Choroid plexus epithelial cell (primary cell): Measurements from ENCODE around the gene CAPN12.

Source experiments
- DNase-seq: peaks from one replicate; pipeline ENCODE4 v3.0.0-alpha.2; 2010; ENCODE audit warnings: low read depth
- H3K4me3 ChIP-seq: 2 replicates; pipeline ENCODE4 v1.5.1; 2011; ENCODE audit warnings: low read depth, mild to moderate bottlenecking, control low read depth, low read length, moderate library complexity
- TF ChIP-seq, protein P1 (sequence below): conservative IDR thresholded peaks from 2 replicates; pipeline ENCODE4 v1.5.1; 2011; ENCODE audit warnings: low read depth, mild to moderate bottlenecking, control low read depth, inconsistent platforms, low read length, moderate library complexity

Gene CAPN12

DNA sequence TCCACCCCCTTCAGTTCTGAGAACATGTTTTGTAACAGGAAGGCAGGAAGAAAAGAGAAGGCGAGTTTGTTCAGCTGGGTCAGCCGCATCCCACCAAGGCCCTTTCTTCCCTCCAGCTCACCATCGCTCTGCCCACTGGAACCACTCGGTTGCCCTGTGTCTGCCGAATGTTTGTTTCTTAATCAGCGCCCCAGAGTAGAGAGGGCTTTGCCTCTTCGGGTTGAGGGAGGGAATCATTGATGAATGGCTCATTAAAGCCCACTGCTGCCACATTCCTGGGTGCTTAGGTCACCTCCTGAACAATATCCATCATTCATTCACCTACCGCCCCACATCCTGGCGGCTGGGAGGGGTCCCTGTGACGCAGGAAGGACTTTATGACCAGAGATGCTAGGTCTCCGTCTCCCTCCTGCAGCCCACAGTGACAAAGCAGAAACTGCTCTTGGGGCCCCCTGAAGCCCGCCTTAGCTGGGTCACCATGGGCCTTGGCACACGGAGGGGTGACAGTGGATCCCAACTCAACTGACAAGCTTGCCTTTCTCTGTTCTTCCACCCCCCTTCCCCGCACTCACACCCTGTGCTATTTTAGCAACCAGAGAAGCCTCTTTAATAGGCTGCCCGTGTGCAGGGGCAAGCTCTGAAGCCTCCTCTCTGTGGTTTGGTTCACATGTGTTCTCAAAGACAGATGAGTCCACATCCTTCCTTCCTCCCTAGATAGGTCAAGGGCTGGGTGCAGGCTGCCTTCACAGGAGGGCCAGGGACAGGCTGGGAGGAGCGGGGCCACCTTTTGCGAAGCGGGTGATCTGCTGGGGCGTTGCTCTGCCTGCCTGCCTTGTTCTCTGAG is 50.7 kb downstream of the CAPN12 start:
- DNase-seq, result peak; percentile 76
- TF ChIP-seq, protein P1, sequence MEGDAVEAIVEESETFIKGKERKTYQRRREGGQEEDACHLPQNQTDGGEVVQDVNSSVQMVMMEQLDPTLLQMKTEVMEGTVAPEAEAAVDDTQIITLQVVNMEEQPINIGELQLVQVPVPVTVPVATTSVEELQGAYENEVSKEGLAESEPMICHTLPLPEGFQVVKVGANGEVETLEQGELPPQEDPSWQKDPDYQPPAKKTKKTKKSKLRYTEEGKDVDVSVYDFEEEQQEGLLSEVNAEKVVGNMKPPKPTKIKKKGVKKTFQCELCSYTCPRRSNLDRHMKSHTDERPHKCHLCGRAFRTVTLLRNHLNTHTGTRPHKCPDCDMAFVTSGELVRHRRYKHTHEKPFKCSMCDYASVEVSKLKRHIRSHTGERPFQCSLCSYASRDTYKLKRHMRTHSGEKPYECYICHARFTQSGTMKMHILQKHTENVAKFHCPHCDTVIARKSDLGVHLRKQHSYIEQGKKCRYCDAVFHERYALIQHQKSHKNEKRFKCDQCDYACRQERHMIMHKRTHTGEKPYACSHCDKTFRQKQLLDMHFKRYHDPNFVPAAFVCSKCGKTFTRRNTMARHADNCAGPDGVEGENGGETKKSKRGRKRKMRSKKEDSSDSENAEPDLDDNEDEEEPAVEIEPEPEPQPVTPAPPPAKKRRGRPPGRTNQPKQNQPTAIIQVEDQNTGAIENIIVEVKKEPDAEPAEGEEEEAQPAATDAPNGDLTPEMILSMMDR, result no peak
- no peak overlapping the region for H3K4me3 ChIP-seq

DNA sequence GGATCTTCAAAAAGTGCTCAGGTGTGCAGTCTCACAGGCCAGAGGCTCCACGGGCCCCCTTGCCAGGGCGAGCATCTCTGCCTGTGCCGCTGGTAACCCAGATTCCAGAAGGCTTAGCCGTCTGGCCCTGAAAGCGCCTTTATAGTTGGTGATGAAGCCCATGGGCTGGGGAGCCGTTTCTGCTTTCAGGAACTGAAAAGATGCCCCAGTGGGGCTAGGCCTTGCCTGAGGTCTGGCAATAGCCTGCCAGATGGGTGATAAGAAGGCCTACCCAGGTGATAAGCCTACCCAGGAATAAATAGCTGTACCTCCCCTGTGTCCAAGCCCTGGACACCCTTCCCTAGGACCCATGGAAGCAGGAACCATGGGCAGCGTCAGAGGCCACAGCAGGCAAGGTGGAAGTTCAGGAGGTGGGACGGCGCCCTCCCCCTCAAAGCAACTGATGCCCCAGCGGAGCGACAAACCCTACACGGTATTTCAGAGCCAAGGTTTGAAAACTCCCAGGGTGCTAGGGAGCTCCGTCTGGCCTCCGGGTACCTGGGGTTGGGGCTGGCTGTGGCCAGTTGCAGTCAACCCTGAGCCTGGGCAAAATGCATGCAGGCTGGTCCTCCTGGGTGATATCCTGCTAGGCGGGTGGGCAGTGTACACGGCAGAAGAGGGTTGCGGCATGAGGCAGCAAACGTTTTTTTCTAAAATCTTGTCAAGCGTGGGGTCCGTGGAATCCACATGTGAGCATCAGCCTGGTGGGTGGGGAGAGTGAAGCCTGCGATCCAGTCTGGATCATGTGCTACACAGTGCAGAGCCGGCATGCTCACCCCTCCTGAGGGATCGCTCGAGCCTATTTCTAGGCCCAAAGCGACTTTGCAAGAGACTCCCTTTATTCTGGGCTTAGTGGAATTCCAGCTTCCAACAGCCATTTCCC is 51.6 kb downstream of the CAPN12 start:
- TF ChIP-seq, protein P1, result no peak
- H3K4me3 ChIP-seq, result no peak overlapping the region
- DNase-seq, result no peak

DNA sequence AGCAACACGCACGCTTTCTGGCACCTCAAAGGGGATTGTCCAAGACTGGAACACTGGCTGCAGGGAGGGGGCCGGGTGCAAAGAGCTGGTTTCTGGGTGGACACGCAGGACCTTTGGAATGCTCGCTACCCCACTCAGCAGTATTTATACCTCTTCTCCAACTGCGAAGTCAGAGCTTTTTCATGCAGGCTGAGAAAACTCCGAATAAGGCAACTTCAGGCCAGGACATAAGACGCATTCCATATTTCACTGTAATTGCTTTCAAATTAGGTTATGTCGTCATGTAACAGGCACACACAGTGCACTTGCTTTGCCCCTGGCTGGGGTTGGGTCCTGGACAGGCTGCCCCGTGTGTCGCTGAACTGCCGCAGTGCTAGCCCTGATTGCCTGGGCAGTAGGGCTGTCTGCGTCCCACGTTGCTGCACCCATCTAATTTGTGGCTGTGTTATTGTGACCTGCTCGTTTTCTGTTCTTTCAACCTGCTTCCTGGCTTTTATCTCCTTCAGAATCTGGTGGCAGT is 52.3 kb downstream of the CAPN12 start:
- TF ChIP-seq, protein P1, result no peak

DNA sequence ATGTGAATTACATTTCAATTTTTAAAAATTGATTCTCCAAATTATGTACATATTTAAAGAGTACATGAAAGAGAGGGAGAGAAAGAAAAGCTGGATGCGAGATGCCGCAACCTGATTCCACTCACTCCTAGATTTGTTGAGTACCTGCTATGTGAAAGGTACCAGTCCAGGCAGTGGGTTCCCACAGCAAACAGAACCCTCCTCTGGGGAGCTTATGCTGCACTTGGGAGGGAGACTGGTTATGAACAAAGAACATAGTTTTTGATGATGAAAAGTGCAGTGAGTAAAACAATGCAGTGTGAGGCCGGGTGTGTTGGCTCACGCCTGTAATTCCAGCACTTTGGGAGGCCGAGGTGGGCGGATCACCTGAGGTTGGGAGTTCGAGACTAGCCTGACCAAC is 53.4 kb downstream of the CAPN12 start:
- no peak overlapping the region for H3K4me3 ChIP-seq
- no peak for DNase-seq
- TF ChIP-seq, protein P1, result no peak

More for the DNA sequence above, 52.3 kb downstream of the CAPN12 start:
- DNase-seq, result peak; percentile 94
- no peak overlapping the region for H3K4me3 ChIP-seq

DNA sequence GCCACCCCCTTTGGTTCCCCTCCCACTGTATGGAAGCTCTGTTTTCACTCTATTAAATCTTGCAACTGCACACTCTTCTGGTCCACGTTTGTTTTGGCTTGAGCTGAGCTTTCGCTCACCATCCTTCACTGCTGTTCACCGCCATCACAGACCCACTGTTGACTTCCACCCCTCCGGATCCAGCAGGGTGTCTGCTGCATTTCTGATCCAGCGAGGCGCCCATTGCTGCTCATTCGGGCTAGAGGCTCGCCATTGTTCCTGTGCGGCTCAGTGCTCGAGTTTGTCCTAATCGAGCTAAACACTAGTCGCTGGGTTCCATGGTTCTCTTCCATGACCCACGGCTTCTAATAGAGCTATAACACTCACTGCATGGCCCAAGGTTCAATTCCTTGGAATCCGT is 54.1 kb downstream of the CAPN12 start:
- DNase-seq, result no peak
- TF ChIP-seq, protein P1, result no peak

DNA sequence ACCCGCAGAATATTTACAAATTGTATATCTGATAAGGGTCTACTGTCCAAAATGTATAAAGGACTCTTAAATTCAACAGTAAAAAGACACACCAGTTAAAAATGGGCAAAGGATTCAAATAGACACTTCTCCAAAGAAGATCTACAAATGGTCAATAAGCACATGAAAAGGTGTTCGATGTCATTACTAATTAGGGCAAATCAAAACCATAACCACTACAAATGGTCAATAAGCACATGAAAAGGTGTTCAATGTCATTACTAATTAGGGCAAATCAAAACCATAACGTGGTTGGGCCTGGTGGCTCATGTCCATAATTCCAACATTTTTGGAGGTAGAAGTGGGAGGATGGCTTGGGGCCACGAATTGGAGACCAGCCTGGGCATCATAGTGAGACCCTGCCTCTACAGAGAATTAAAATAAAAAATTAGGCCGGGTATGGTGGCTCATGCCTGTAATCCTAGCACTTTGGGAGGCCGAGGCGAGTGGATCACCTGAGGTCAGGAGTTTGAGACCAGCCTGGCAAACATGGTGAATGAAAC is 56.4 kb downstream of the CAPN12 start:
- TF ChIP-seq, protein P1, result no peak
- no peak for DNase-seq
- H3K4me3 ChIP-seq, result no peak overlapping the region

More for the DNA sequence above, 54.1 kb downstream of the CAPN12 start:
- H3K4me3 ChIP-seq, result no peak overlapping the region
